Smooth muscle cell (in vitro differentiated cells): ENCODE results near the gene PIK3CG. TPM values are rescaled to one million over a fixed set of nuclear protein-coding genes. Genes with fewer than 3 reads are reported as not detected.
"Not testable (repeated sequence)": the region's sequence is repeated elsewhere in the genome, so short reads cannot be mapped to it uniquely, and the experiment has no call there.

Experiments used
- DNase-seq: peaks from one replicate; lab custom pipeline; 2025; ENCODE audit not compliant: unreplicated experiment; lab: John Stamatoyannopoulos, UW
- H2AFZ ChIP-seq: fragments of 200-600 bp; sonication (generic); 2 replicates; pipeline ENCODE4 v1.6.0; 2016; ENCODE audit warnings: antibody characterized with exemption, low read depth, mild to moderate bottlenecking
- H3F3A ChIP-seq: fragments of 200-600 bp; sonication (generic); 2 replicates; pipeline ENCODE4 v1.6.0; 2017; ENCODE audit warnings: antibody characterized with exemption, low read depth
- H3K27ac ChIP-seq: fragments of 200-600 bp; sonication (generic); 2 replicates; pipeline ENCODE4 v1.5.1; 2016; ENCODE audit warnings: low read depth, mild to moderate bottlenecking
- H3K27me3 ChIP-seq: fragments of 200-600 bp; sonication (generic); 2 replicates; pipeline ENCODE4 v1.6.1; 2016; ENCODE audit warnings: low read depth, mild to moderate bottlenecking
- H3K36me3 ChIP-seq: fragments of 200-600 bp; sonication (generic); 2 replicates; pipeline ENCODE4 v1.5.1; 2016; ENCODE audit warnings: low read depth
- H3K4me1 ChIP-seq: fragments of 200-600 bp; sonication (generic); 2 replicates; pipeline ENCODE4 v1.5.1; 2016; ENCODE audit warnings: low read depth
- H3K4me2 ChIP-seq: fragments of 200-600 bp; sonication (generic); 2 replicates; pipeline ENCODE4 v1.6.0; 2016; ENCODE audit warnings: mild to moderate bottlenecking
- H3K4me3 ChIP-seq: fragments of 200-600 bp; sonication (generic); 2 replicates; pipeline ENCODE4 v1.5.1; 2016; ENCODE audit warnings: mild to moderate bottlenecking
- H3K79me2 ChIP-seq: fragments of 200-600 bp; sonication (generic); 2 replicates; pipeline ENCODE4 v1.6.0; 2016; ENCODE audit warnings: low read depth, mild to moderate bottlenecking
- H3K9ac ChIP-seq: fragments of 200-600 bp; sonication (generic); 2 replicates; pipeline ENCODE4 v1.6.0; 2016; ENCODE audit warnings: low read depth
- H3K9me3 ChIP-seq: fragments of 200-600 bp; sonication (generic); replicated peaks from 2 replicates; pipeline ENCODE4 v1.5.1; 2016; ENCODE audit warnings: low read depth
- H4K20me1 ChIP-seq: fragments of 200-600 bp; sonication (generic); 2 replicates; pipeline ENCODE4 v1.6.0; 2016; ENCODE audit warnings: low read depth
- CTCF ChIP-seq: fragments of 200-600 bp; sonication (generic); IDR thresholded peaks from 2 replicates; pipeline ENCODE4 v1.5.1; 2017; ENCODE audit warnings: borderline replicate concordance, mild to moderate bottlenecking, antibody characterized with exemption; ENCODE audit not compliant: insufficient read depth, poor library complexity, severe bottlenecking
- WGBS: methylation state at CpG from one replicate; pipeline ENCODE4 v1.1.7; 2016; ENCODE audit warnings: low lambda C conversion rate; 5-methylcytosine and 5-hydroxymethylcytosine counted together
- polyA plus RNA-seq: library from polyadenylated mRNA; unstranded; fragments of >200 nt; fragmentation: Nextera tagmentation; extraction: Ambion mirVana; gene quantifications from 2 replicates; pipeline ENCODE4 v1.2.1, GENCODE V29; 2016
- total RNA-seq: library from RNA; depleted of rRNA; stranded (reverse); fragments of >200 nt; gene quantifications from 2 replicates; pipeline ENCODE4 v1.2.3, GENCODE V29; 2014

Gene PIK3CG
- total and polyA plus RNA-seq, 2 experiments from 2014 or later = not detected

GRCh38 chr7:106954840-106955239 lies 89.8 kb downstream of the PIK3CG start:
- H3K9me3 ChIP-seq = no peaks in the 10 kb centered on the region
- DNase-seq = no peak
- no peaks in the 10 kb centered on the region for H4K20me1 ChIP-seq
- H3F3A ChIP-seq = no peaks in the 10 kb centered on the region
- TF ChIP-seq CTCF = no peak
- no peaks in the 10 kb centered on the region for H3K27me3 ChIP-seq
- no peak overlapping the region for H3K27ac ChIP-seq
- no peaks in the 10 kb centered on the region for H3K36me3 ChIP-seq
- WGBS = 98% methylated on average over 2 of the region's 2 CpGs
- H3K4me1 ChIP-seq = no peaks in the 10 kb centered on the region
- no peak overlapping the region for H3K9ac ChIP-seq
- no peaks in the 10 kb centered on the region for H3K79me2 ChIP-seq
- no peak overlapping the region for H2AFZ ChIP-seq
- H3K4me3 ChIP-seq = no peak overlapping the region
- no peak overlapping the region for H3K4me2 ChIP-seq

- H3K4me3 ChIP-seq, H2AFZ ChIP-seq, H3K27ac ChIP-seq, H4K20me1 ChIP-seq, H3K36me3 ChIP-seq, H3K79me2 ChIP-seq, H3F3A ChIP-seq, H3K9me3 ChIP-seq, H3K9ac ChIP-seq, H3K4me2 ChIP-seq, H3K27me3 ChIP-seq, DNase-seq, H3K4me1 ChIP-seq: not testable (repeated sequence)
- 81% methylated on average over 1 of the region's 1 CpG for WGBS
Observed at GRCh38 chr7:106955857-106956256, 90.8 kb downstream of the PIK3CG start.

Other genes starting within 250 kb of the PIK3CG start
- gene CCDC71L, start 204.1 kb upstream of the PIK3CG start, total RNA-seq = 33.1 and 35.7 TPM in 2 replicates
- 17.1 and 21.0 TPM in 2 replicates for gene CCDC71L, start 204.1 kb upstream of the PIK3CG start, polyA plus RNA-seq
- gene PRKAR2B, start 179.4 kb downstream of the PIK3CG start, total RNA-seq = 3.5 and 4.4 TPM in 2 replicates
- 3.4 and 6.1 TPM in 2 replicates for gene PRKAR2B, start 179.4 kb downstream of the PIK3CG start, polyA plus RNA-seq